ENCODE results near the gene NRCAM. TPM values are rescaled to one million over a fixed set of nuclear protein-coding genes. Genes with fewer than 3 reads are reported as not detected.
"Not testable (repeated sequence)": the region's sequence is repeated elsewhere in the genome, so short reads cannot be mapped to it uniquely, and the experiment has no call there.

NRCAM gene
- total RNA-seq, 2 donors from 2014 or later, result 0.92 to 1.1 TPM

- DNase-seq (no peak), ATAC-seq (no peak)
- intact Hi-C loops (cut with DNase I, micrococcal nuclease), result no loop called here
Measured at GRCh38 chr7:108296911-108297310, 159.3 kb downstream of the NRCAM start.

DNA sequence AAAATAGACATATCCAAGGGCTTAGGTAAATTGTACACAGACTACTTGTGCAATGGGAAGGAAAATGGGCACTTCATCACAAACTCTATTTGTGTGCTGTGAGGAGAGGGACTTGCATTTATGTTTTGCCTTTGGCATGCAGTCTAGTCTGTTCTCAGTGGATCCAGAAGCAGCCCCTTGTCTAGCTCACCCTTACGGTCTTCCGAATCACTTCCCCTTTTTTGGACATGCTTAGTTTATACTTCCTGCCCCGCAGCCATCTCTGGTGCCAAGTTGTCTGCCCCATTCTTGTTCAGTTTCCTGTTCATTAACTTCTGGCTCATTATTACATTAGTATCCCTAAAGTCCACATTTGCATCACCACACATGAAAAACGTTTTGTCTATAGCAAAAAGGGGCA lies 161.6 kb downstream of the NRCAM start:
- no peak for ATAC-seq
- no peak for DNase-seq
- intact Hi-C loops (cut with DNase I, micrococcal nuclease), result no loop called here

DNA sequence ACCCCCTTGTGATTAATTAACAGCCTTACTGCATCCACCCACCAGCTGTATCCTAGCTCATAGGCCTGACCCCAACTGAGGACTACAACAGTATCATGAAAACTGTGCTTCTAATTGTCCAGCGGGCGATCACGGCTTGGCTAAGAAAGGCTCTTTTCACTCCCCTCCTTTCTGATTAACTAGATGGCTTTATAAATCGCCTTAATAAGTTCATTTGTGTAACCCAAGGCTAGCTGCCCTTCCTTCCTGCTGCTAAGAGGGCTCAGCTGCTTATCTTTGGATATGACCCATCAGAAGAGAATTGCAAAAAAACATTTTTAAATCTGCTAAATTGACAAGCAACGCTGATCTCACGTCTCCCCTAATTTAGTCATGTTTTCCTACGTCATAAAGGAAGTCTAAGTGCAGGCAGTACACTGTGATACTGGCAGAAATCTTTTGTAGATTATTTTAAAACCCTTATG lies 163.1 kb downstream of the NRCAM start:
- DNase-seq (no peak), ATAC-seq (no peak)
- intact Hi-C loops (cut with DNase I, micrococcal nuclease), result no loop called here

DNA sequence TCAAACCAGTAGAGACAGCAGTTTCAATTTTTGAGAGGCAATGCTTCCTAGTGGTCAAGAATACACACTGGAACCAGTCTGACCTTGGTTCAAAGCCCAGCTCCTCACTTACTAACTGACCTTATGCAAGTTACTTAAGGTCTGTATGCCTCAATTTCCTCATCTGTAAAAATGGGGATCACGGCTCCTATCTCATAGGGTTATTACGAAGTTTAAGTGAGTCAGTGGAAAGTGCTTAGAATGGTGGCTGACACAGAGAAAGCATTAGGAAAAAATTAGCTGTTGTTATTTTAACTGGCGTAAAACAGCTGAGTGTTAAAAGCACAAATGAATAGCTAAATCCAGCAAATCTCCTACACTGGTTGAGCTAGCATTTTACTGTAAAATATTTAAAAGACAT lies 163.7 kb downstream of the NRCAM start:
- intact Hi-C loops (cut with DNase I, micrococcal nuclease), result no loop called here
- ATAC-seq, result no peak
- DNase-seq, result no peak

DNA sequence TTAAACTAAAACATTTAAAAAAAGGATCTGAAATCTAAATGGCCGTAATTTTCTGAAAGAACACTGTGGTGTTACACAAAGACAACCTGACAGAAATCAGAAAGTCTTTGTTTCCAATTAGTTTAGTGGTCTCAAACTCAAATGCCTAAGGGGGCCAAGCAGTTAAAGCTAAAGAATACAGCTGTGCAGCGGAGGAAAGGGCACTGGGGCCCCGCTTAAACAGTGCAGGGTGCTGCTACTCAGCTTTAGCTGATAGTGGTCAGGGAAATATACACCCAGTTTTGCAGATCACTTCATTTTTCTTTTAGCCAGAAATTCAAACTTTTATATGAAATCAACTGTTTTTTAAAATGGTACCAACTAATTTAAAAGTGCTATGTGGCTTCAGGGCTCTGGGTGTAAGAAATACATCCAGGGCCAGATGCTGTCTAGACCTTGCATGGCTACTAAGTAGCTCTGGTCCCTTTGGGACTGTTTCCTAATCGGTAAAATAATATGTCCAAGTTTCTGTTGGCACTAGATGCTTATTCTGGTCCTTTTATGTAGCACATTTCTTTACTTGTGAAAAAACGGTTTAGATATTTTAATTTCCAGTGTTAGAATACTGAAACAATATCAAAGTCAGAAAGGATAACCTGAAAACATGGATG lies 164.3 kb downstream of the NRCAM start:
- ATAC-seq, result no peak
- DNase-seq, result no peak
- intact Hi-C loops (cut with DNase I, micrococcal nuclease), result no loop called here

DNA sequence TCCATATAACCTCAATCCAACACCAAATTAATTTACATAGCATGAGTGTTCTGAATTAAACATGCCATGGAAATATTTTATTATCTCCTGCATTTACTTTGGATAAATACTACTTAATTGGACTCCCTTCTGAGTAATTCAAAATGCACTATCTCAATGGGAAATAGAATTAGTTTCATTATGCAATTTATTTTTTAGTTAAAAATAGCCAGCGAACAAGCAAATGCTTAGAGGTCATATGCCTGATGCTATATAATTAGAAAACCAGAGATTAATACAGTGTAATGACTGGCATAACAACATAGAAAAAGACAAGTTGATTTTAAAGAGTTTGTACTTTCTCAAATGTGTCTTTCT lies 165.1 kb downstream of the NRCAM start:
- no peak for ATAC-seq
- intact Hi-C loops (cut with DNase I, micrococcal nuclease), result no loop called here
- no peak for DNase-seq

DNA sequence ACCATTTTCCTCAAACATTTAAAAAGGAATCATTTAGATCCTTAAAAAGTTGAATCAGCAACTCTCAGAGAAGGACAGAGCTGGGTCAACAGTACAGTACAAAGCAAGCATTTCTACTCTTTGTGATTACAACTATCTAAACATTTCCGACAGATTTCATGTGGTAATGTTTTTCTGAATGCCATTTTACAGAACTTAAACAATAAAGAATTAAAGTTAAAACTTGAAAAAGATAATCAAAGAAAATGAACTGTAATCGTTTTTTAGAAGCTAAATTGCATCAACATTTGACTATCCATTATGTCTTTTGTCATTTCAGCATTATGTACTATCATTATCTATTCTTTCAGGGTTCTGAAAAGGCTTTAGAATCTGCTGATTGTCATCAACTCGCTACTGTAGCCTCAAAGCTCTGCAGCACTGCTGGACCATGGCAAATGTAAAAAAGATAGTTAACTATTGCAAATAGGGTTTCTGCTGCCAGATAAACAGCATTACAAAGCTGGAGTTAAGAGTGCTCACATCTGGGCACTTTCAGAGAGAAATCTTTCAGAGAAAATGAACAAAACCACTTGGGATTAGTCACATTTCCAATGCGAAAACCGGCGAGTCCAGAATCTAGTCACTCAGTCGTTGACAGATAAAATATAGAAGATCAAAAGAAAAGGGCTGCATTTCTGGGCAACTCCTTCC lies 165.6 kb downstream of the NRCAM start:
- DNase-seq, result no peak
- ATAC-seq, result no peak

GRCh38 chr7:108289852-108290251 lies 166.4 kb downstream of the NRCAM start:
- DNase-seq, result no peak
- intact Hi-C loops (cut with DNase I, micrococcal nuclease), result no loop called here
- no peak for ATAC-seq

More for the DNA sequence above, 165.6 kb downstream of the NRCAM start:
- intact Hi-C loops (cut with DNase I, micrococcal nuclease), result no loop called here

- intact Hi-C loops (cut with DNase I, micrococcal nuclease), result no loop called here
- ATAC-seq (no peak), DNase-seq (no peak)
Measured at GRCh38 chr7:108287857-108288256, 168.4 kb downstream of the NRCAM start.

GRCh38 chr7:108286290-108286904 lies 169.8 kb downstream of the NRCAM start:
- ATAC-seq (no peak), DNase-seq (no peak)
- intact Hi-C loops (cut with DNase I, micrococcal nuclease), result no loop called here

- intact Hi-C loops (cut with DNase I, micrococcal nuclease), result no loop called here
- no peak for ATAC-seq
- DNase-seq, result no peak
Measured at GRCh38 chr7:108285778-108286177, 170.5 kb downstream of the NRCAM start.

- intact Hi-C loops (cut with DNase I, micrococcal nuclease), result no loop called here
- ATAC-seq, result no peak
- no peak for DNase-seq
Measured at GRCh38 chr7:108285003-108285368, 171.2 kb downstream of the NRCAM start.

- no peak for ATAC-seq
- intact Hi-C loops (cut with DNase I, micrococcal nuclease), result no loop called here
Measured at GRCh38 chr7:108284349-108285002, 171.8 kb downstream of the NRCAM start.

DNA sequence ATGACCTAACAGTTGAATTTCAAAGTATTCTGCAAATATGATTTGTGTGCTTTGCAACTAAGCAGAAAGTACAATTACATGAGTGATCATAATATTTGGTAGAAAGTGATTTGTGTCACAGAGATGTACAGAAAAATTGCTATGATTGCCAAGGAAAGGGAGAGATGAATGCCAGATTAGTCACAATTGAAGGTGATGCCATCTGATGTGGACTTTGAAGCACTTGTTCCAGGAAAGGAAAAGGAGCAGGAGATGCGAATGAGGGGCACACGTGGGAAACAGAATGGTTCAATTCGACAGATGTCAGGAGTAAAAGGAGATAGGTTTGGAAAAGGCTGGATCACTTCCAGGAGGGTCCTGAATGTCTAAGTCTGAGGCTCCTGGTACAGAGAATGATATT lies 173.0 kb downstream of the NRCAM start:
- DNase-seq (no peak), ATAC-seq (no peak)
- intact Hi-C loops (cut with DNase I, micrococcal nuclease), result no loop called here

More at GRCh38 chr7:108284349-108285002, 171.8 kb downstream of the NRCAM start:
- no peak for DNase-seq

GRCh38 chr7:108282427-108282996 lies 173.7 kb downstream of the NRCAM start:
- DNase-seq, result no peak
- ATAC-seq, result no peak
- intact Hi-C loops (cut with DNase I, micrococcal nuclease), result no loop called here

GRCh38 chr7:108280136-108280535 lies 176.1 kb downstream of the NRCAM start:
- DNase-seq (no peak), ATAC-seq (no peak)
- intact Hi-C loops (cut with DNase I, micrococcal nuclease), result no loop called here

DNA sequence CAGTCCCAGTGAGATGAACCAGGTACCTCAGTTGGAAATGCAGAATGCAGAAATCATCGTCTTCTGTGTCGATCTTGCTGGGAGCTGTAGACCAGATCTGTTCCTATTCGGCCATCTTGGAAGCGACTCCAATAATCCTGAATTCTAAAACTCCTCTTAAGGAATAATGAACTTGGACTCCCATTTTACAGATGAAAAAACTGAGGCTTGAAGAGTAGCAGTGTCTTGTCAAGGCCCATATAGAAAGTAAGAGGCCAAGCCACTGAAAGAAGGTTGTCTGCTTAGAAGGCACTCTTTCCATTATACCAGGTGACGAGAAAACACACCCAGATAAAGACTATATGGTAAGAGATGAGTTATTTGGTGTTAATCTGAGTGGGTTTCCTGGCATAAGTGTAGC lies 177.5 kb downstream of the NRCAM start:
- ATAC-seq (no peak), DNase-seq (no peak)
- intact Hi-C loops (cut with DNase I, micrococcal nuclease), result no loop called here

DNA sequence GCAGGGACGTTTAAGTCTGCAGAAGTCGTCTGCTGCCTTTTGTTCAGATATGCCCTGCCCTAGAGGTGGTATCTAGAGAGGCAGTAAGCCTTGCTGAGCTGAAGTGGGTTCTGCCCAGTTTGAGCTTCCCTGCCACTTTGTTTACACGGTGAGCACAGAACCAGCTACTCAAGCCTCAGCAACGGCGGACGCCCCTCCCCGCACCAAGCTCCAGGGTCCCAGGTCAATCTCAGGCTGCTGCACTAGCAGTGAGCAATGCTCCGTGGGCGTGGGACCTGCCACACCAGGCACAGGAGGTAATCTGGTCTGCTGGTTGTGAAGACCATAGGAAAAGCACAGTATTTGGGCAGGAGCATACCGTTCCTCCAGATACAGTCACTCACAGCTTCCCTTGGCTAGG lies 178.0 kb downstream of the NRCAM start:
- intact Hi-C loops (cut with DNase I, micrococcal nuclease), result no loop called here
- ATAC-seq (no peak), DNase-seq (no peak)

DNA sequence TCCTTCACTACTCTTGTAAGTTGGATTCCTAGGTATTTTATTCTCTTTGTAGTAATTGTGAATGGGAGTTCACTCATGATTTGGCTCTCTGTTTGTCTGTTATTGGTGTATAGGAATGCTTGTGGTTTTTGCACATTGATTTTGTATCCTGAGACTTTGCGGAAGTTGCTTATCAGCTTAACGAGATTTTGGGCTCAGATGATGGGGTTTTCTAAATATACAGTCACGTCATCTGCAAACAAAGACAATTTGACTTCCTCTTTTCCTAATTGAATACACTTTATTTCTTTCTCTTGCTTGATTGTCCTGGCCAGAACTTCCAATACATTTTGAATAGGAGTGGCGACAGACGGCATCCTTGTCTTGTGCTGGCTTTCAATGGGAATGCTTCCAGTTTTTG lies 181.8 kb downstream of the NRCAM start:
- DNase-seq; intact Hi-C loops (cut with DNase I, micrococcal nuclease); ATAC-seq: not testable (repeated sequence)

DNA sequence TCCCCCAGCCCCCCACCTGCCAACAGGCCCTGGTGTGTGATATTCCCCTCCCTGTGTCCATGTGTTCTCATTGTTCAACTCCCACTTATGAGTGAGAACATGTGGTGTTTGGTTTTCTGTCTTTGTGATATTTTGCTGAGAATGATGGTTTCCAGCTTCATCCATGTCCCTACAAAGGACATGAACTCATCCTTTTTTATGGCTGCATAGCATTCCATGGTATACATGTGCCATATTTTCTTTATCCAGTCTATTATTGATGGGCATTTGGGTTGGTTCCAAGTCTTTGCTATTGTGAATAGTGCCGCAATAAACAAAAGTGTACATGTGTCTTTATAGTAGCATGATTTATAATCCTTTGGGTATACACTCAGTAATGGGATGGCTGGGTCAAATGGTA lies 183.3 kb downstream of the NRCAM start:
- ATAC-seq; DNase-seq; intact Hi-C loops (cut with DNase I, micrococcal nuclease): not testable (repeated sequence)
